ENCODE results near the gene FOXL1.
"Not testable (repeated sequence)": the region's sequence is repeated elsewhere in the genome, so short reads cannot be mapped to it uniquely, and the experiment has no call there.

Gene FOXL1

GRCh38 chr16:86581458-86581857, 3.1 kb downstream of the FOXL1 start:
- DNase-seq = no peak

GRCh38 chr16:86584071-86584685, 5.8 kb downstream of the FOXL1 start:
- DNase-seq = no peak

- DNase-seq = no peak
Measured at GRCh38 chr16:86584726-86585721, 6.7 kb downstream of the FOXL1 start.

- no peak for DNase-seq
Measured at GRCh38 chr16:86585821-86586611, 7.7 kb downstream of the FOXL1 start.

GRCh38 chr16:86587487-86587886, 9.1 kb downstream of the FOXL1 start:
- no peak for DNase-seq

- DNase-seq = not testable (repeated sequence)
Measured at GRCh38 chr16:86587955-86588354, 9.6 kb downstream of the FOXL1 start.

- DNase-seq = no peak
Measured at GRCh38 chr16:86590501-86591144, 12.3 kb downstream of the FOXL1 start.

- no peak for DNase-seq
Measured at GRCh38 chr16:86591270-86591669, 12.9 kb downstream of the FOXL1 start.

GRCh38 chr16:86593913-86594620, 15.7 kb downstream of the FOXL1 start:
- no peak for DNase-seq

GRCh38 chr16:86594721-86595120, 16.4 kb downstream of the FOXL1 start:
- DNase-seq = no peak

GRCh38 chr16:86595983-86596605, 17.7 kb downstream of the FOXL1 start:
- DNase-seq = no peak

- no peak for DNase-seq
Measured at GRCh38 chr16:86597126-86597879, 19.0 kb downstream of the FOXL1 start.

- DNase-seq = no peak
Measured at GRCh38 chr16:86597880-86598606, 19.7 kb downstream of the FOXL1 start.

GRCh38 chr16:86598607-86599565, 20.5 kb downstream of the FOXL1 start:
- DNase-seq = no peak

GRCh38 chr16:86601356-86601755, 23.0 kb downstream of the FOXL1 start:
- no peak for DNase-seq

GRCh38 chr16:86602521-86602920, 24.2 kb downstream of the FOXL1 start:
- DNase-seq = no peak

- no peak for DNase-seq
Measured at GRCh38 chr16:86604436-86605193, 26.3 kb downstream of the FOXL1 start.

- DNase-seq = no peak
Measured at GRCh38 chr16:86605950-86606349, 27.6 kb downstream of the FOXL1 start.
